MM.1S (cell line): Measurements from ENCODE around the gene LEF1.
A peak's percentile ranks its signal among the peaks of the same experiment; 100 is the strongest.

Source experiments
- DNase-seq: peaks from one replicate; pipeline ENCODE4 v3.0.0-alpha.2; 2015
- H2AFZ ChIP-seq: fragments of 300-600 bp; sonication (generic); 2 replicates; pipeline ENCODE4 v1.6.0; 2016; ENCODE audit warnings: antibody characterized with exemption, low read length
- H3F3A ChIP-seq: fragments of 300-600 bp; sonication (generic); 2 replicates; pipeline ENCODE4 v1.6.1; 2016; ENCODE audit warnings: mild to moderate bottlenecking, antibody characterized with exemption, low read length, moderate library complexity, mixed read lengths; ENCODE audit not compliant: insufficient read depth
- H3K27ac ChIP-seq: fragments of 300-600 bp; sonication (generic); 2 replicates; pipeline ENCODE4 v1.5.1; 2016; ENCODE audit warnings: mild to moderate bottlenecking, low read length
- H3K27me3 ChIP-seq: fragments of 300-600 bp; sonication (generic); replicated peaks from 2 replicates; pipeline ENCODE4 v1.6.0; 2016; ENCODE audit warnings: low read length; ENCODE audit not compliant: insufficient read depth
- H3K36me3 ChIP-seq: fragments of 300-600 bp; sonication (generic); replicated peaks from 2 replicates; pipeline ENCODE4 v1.6.1; 2016; ENCODE audit warnings: mild to moderate bottlenecking, low read length, mixed read lengths; ENCODE audit not compliant: insufficient read depth
- H3K4me1 ChIP-seq: fragments of 300-600 bp; sonication (generic); 2 replicates; pipeline ENCODE4 v1.6.1; 2016; ENCODE audit warnings: low read length, mixed read lengths
- H3K4me2 ChIP-seq: fragments of 300-600 bp; sonication (generic); 2 replicates; pipeline ENCODE4 v1.6.0; 2016; ENCODE audit warnings: low read depth, low read length
- H3K4me3 ChIP-seq: fragments of 300-600 bp; sonication (generic); 2 replicates; pipeline ENCODE4 v1.5.1; 2016; ENCODE audit warnings: low read length, mixed read lengths
- H3K79me2 ChIP-seq: fragments of 300-600 bp; sonication (generic); 2 replicates; pipeline ENCODE4 v1.6.1; 2016; ENCODE audit warnings: mixed run types, low read length, mixed read lengths
- H3K9ac ChIP-seq: fragments of 300-600 bp; sonication (generic); 2 replicates; pipeline ENCODE4 v1.6.1; 2016; ENCODE audit warnings: low read length, mixed read lengths
- H3K9me2 ChIP-seq: fragments of 300-600 bp; sonication (generic); replicated peaks from 2 replicates; pipeline ENCODE4 v1.6.1; 2016; ENCODE audit warnings: mild to moderate bottlenecking, low read length, mixed read lengths; ENCODE audit not compliant: insufficient read depth
- H3K9me3 ChIP-seq: fragments of 300-600 bp; sonication (generic); replicated peaks from 2 replicates; pipeline ENCODE4 v1.6.1; 2016; ENCODE audit warnings: mild to moderate bottlenecking, low read length, mixed read lengths; ENCODE audit not compliant: insufficient read depth
- H4K20me1 ChIP-seq: fragments of 300-600 bp; sonication (generic); 2 replicates; pipeline ENCODE4 v1.6.1; 2016; ENCODE audit warnings: mild to moderate bottlenecking, low read length, moderate library complexity, mixed read lengths; ENCODE audit not compliant: insufficient read depth
- CTCF ChIP-seq: fragments of 300-600 bp; sonication (generic); IDR thresholded peaks from 2 replicates; pipeline ENCODE4 v1.5.1; 2016; ENCODE audit warnings: antibody characterized with exemption, low read length, mixed read lengths
- EZH2 ChIP-seq: fragments of 300-600 bp; sonication (generic); optimal IDR thresholded peaks from 2 replicates; pipeline ENCODE3; 2017; ENCODE audit warnings: low read depth, mild to moderate bottlenecking, antibody characterized with exemption, low read length, mixed read lengths
- EZH2phosphoT487 ChIP-seq: fragments of 300-600 bp; sonication (generic); IDR thresholded peaks from 2 replicates; pipeline ENCODE4 v1.6.1; 2018; ENCODE audit warnings: antibody characterized with exemption, low read length

Gene LEF1

GRCh38 chr4:108126806-108127205 is 41.9 kb downstream of the LEF1 start:
- TF ChIP-seq CTCF (no peak), EZH2 (no peak), EZH2phosphoT487 (no peak)
- Histone ChIP-seq H3K36me3 (no peaks in the 10 kb centered on the region), H3K4me2 (no peak overlapping the region), H3K9me3 (no peaks in the 10 kb centered on the region), H3K4me3 (no peak overlapping the region), H3K27me3 (no peaks in the 10 kb centered on the region), H3K9ac (no peak overlapping the region), H3F3A (no peaks in the 10 kb centered on the region), H3K27ac (no peak overlapping the region), H3K4me1 (no peaks in the 10 kb centered on the region), H2AFZ (no peak overlapping the region), H3K9me2 (no peaks in the 10 kb centered on the region), H3K79me2 (peaks cover 58% of the 10 kb centered on the region), H4K20me1 (no peaks in the 10 kb centered on the region)
- DNase-seq, result no peak

GRCh38 chr4:108120789-108121188 is 47.9 kb downstream of the LEF1 start:
- no peak for TF ChIP-seq EZH2
- peaks cover 49% of the 10 kb centered on the region for H3K79me2 ChIP-seq
- H4K20me1 ChIP-seq, result no peaks in the 10 kb centered on the region; the same call in 1 of the 2 replicates
- no peak overlapping the region for H3K9ac ChIP-seq
- no peak for DNase-seq
- H3K4me1 ChIP-seq, result peaks cover 32% of the 10 kb centered on the region
- H3K4me3 ChIP-seq, result no peak overlapping the region
- H3K9me2 ChIP-seq, result no peaks in the 10 kb centered on the region
- H3K9me3 ChIP-seq, result no peaks in the 10 kb centered on the region
- H3K4me2 ChIP-seq, result no peak overlapping the region
- H3K27me3 ChIP-seq, result no peaks in the 10 kb centered on the region
- no peak overlapping the region for H3K27ac ChIP-seq
- no peak overlapping the region for H2AFZ ChIP-seq
- no peaks in the 10 kb centered on the region for H3K36me3 ChIP-seq
- peaks cover 10% of the 10 kb centered on the region; the same call in 1 of the 2 replicates for H3F3A ChIP-seq

- Histone ChIP-seq H3F3A (peaks cover 10% of the 10 kb centered on the region; the same call in 1 of the 2 replicates), H3K9me2 (no peaks in the 10 kb centered on the region), H3K36me3 (no peaks in the 10 kb centered on the region), H3K79me2 (peaks cover 50% of the 10 kb centered on the region), H3K4me1 (peaks cover 32% of the 10 kb centered on the region), H3K9me3 (no peaks in the 10 kb centered on the region), H3K4me2 (peak overlapping the region; percentile 46), H3K4me3 (0 out of 2 replicates have a peak overlapping the region, but pooled peaks have one; percentile 9), H3K9ac (no peak overlapping the region), H4K20me1 (no peaks in the 10 kb centered on the region; the same call in 1 of the 2 replicates), H3K27me3 (no peaks in the 10 kb centered on the region), H3K27ac (peak overlapping the region; percentile 7; the same call in 1 of the 2 replicates), H2AFZ (no peak overlapping the region)
- no peak for DNase-seq
- TF ChIP-seq EZH2phosphoT487 (no peak), EZH2 (no peak), CTCF (no peak)
Observed at GRCh38 chr4:108119199-108119800, 49.4 kb downstream of the LEF1 start.

GRCh38 chr4:108118505-108118904 is 50.2 kb downstream of the LEF1 start:
- Histone ChIP-seq H3K36me3 (no peaks in the 10 kb centered on the region), H3K4me3 (no peak overlapping the region), H3K9ac (no peak overlapping the region), H3K9me2 (no peaks in the 10 kb centered on the region), H3F3A (peaks cover 10% of the 10 kb centered on the region; the same call in 1 of the 2 replicates), H3K27ac (peak overlapping the region; percentile 7; the same call in 1 of the 2 replicates), H4K20me1 (no peaks in the 10 kb centered on the region; the same call in 1 of the 2 replicates), H3K4me1 (peaks cover 32% of the 10 kb centered on the region), H3K27me3 (no peaks in the 10 kb centered on the region), H2AFZ (no peak overlapping the region), H3K9me3 (no peaks in the 10 kb centered on the region), H3K79me2 (peaks cover 54% of the 10 kb centered on the region), H3K4me2 (peak overlapping the region; percentile 46)
- DNase-seq, result peak; percentile 68
- TF ChIP-seq EZH2 (no peak), CTCF (no peak), EZH2phosphoT487 (no peak)
